ENCODE measurements around the gene NPAS3.

The NPAS3 gene

DNA sequence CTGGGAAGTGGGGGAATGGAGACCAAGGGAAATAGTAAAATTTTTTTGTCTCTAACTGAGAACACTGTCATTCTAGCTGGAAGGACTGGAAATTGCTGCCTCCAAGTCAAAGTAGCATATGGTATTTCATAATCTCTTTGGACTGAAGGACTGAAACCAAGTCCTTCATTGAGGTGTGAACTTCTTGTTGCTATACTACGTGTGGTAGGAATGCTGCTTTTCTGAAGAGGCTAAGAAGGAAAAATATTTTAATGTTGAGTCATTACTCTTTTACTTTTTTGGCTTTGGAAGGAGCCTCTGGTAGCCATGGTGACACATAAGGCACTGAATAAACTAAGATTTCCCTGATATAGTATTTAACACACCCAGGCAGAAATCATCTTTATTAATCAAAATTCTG is 465.4 kb downstream of the NPAS3 start:
- DNase-seq (ENCODE audit: extremely low read depth, low read depth), result peak; percentile 63
- H3K4me3 ChIP-seq (replicated peaks; ENCODE audit: low read depth, low read length), result no peak overlapping the region
- TF ChIP-seq, protein P1, sequence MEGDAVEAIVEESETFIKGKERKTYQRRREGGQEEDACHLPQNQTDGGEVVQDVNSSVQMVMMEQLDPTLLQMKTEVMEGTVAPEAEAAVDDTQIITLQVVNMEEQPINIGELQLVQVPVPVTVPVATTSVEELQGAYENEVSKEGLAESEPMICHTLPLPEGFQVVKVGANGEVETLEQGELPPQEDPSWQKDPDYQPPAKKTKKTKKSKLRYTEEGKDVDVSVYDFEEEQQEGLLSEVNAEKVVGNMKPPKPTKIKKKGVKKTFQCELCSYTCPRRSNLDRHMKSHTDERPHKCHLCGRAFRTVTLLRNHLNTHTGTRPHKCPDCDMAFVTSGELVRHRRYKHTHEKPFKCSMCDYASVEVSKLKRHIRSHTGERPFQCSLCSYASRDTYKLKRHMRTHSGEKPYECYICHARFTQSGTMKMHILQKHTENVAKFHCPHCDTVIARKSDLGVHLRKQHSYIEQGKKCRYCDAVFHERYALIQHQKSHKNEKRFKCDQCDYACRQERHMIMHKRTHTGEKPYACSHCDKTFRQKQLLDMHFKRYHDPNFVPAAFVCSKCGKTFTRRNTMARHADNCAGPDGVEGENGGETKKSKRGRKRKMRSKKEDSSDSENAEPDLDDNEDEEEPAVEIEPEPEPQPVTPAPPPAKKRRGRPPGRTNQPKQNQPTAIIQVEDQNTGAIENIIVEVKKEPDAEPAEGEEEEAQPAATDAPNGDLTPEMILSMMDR (IDR thresholded peaks at IDR 0.05; ENCODE audit: low read depth, low read length, missing control alignments), result no peak

DNA sequence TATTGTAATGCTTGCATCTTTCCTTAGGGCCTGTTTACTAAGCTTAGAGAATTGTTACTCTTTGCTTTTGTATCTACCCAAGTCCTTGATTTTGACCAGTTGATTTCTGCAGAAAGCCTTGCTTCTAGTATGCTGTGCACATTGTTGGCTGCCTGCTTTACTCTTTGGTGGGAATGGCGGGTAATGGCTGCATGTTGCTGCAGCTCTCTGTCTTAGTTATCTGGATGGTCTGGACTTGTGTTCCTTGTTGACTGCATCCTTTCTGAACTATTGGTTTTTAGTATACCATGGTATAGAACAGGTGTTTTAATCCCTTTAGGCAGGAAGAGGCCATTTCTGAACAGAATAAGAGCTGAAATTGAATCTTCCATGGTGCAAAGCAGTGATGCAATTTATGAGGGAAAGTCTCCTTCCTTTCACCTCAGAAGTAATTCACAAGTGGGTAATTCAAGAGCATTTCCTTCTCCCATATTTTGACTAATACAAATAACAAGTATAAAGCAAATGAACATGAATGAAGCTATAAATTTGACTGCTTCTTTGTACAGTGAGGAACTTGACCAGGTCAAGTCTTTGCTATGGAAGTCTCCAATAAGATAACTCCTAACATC is 466.4 kb downstream of the NPAS3 start:
- no peak overlapping the region for H3K4me3 ChIP-seq (replicated peaks; ENCODE audit: low read depth, low read length)
- TF ChIP-seq, protein P1 (IDR thresholded peaks at IDR 0.05; ENCODE audit: low read depth, low read length, missing control alignments), result no peak
- no peak for DNase-seq (ENCODE audit: extremely low read depth, low read depth)

DNA sequence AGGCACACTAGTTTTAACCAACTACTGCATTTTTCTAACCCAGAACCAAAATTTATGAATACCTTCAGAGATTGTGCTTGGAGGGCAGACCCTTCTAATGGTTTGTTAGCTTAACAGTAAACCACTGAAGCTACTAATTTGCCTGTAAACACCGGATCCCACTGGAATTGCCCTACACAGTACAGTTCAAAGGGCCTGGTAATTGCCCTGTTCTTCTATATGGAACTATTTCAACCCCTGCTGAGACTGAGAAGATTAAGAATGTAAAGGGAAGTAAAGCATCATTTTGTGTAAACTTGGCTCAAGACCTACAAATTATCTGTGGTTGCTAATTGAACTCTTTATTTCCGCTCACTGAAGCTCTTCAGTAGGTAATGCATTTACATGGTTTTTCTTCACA is 468.1 kb downstream of the NPAS3 start:
- no peak overlapping the region for H3K4me3 ChIP-seq (replicated peaks; ENCODE audit: low read depth, low read length)
- DNase-seq (ENCODE audit: extremely low read depth, low read depth), result no peak

DNA sequence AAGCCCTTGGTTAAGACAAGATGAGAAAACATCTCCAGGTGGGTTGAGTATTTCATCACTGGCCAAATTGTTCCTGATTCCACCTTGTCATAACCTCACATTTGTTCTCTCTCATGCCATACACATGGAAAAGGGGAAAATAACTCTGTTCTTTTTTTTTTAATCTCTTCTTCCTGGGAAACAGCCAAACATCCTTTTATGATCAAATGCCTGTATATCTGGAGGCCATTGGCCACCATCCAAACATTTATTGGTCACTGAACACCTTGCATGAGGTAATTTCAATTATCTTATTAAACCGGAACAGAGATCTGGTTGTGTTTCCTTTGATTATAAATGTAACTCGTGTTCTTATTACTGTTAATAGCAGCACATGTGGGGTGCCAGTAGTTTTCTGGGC is 469.6 kb downstream of the NPAS3 start:
- TF ChIP-seq, protein P1 (IDR thresholded peaks at IDR 0.05; ENCODE audit: low read depth, low read length, missing control alignments), result no peak
- H3K4me3 ChIP-seq (replicated peaks; ENCODE audit: low read depth, low read length), result no peak overlapping the region
- DNase-seq (ENCODE audit: extremely low read depth, low read depth), result no peak

More for the DNA sequence above, 468.1 kb downstream of the NPAS3 start:
- TF ChIP-seq, protein P1 (IDR thresholded peaks at IDR 0.05; ENCODE audit: low read depth, low read length, missing control alignments), result no peak

DNA sequence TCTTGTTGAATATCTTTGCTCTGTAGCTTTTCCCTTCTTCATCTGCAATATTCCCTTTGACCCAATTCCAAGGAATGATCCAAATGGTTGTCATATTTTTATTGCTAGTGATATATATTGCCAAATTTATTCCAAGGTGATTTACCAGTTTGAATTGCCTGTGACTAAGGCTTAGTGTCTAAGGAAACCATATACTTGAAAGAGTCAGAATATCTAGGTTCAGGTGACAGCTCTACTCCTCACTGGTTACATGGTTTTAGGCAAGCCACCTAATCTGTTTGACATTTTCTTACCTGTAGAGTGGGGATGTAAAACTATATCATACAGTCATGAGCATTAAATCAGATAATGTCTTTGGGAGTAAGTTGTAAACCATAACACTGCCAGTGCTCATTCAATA is 473.8 kb downstream of the NPAS3 start:
- no peak for DNase-seq (ENCODE audit: extremely low read depth, low read depth)
- no peak overlapping the region for H3K4me3 ChIP-seq (replicated peaks; ENCODE audit: low read depth, low read length)
- TF ChIP-seq, protein P1 (IDR thresholded peaks at IDR 0.05; ENCODE audit: low read depth, low read length, missing control alignments), result no peak

DNA sequence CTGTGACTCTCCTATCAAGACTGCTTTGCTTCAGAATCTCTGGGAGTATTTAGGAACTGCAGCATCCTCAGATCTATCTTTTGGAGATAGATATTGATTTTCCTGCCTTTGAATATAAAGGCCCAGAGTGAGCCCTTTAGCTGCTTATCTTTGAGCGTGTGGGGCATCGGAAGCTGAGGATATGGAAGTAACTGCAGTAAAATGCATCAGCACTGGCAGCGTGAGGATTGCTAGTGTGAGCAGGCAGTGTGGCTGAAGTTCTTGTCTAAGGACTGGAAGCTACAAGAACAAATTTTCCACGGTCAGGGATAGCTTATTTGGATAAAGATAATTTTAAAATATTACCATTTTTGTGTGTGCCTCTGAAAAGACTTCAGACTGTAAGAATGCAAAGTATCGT is 474.7 kb downstream of the NPAS3 start:
- no peak overlapping the region for H3K4me3 ChIP-seq (replicated peaks; ENCODE audit: low read depth, low read length)
- no peak for DNase-seq (ENCODE audit: extremely low read depth, low read depth)
- TF ChIP-seq, protein P1 (IDR thresholded peaks at IDR 0.05; ENCODE audit: low read depth, low read length, missing control alignments), result no peak

DNA sequence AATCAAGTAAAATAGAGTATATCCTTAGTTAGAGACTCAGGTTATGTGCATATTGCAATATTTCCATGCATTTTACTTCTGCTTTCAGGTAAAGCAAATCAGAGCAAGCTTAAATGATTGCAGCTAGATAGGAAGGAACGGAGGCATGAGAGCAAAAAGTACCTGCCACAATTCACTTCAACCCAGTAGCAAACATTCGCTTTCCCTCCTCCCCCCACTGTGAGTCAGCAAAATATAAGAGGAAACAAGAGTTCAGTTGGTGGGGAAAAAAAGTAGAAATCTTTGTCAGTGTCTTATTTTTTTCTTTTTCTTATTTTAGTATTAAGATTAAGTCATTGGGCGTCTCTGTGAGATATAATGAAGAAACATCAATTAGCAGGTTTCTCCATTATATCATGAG is 475.4 kb downstream of the NPAS3 start:
- no peak overlapping the region for H3K4me3 ChIP-seq (replicated peaks; ENCODE audit: low read depth, low read length)
- DNase-seq (ENCODE audit: extremely low read depth, low read depth), result no peak
- TF ChIP-seq, protein P1 (IDR thresholded peaks at IDR 0.05; ENCODE audit: low read depth, low read length, missing control alignments), result no peak
